WERI-Rb-1 (cell line): ENCODE results near the gene BPIFB2.

ENCODE experiments used
- DNase-seq: peaks from one replicate; pipeline ENCODE4 v3.0.0-alpha.2; 2020
- H3K27ac ChIP-seq: fragments of 250-450 bp; sonication (Bioruptor Pico); 2 replicates; pipeline ENCODE4 v1.5.1; 2020; ENCODE audit warnings: mild to moderate bottlenecking, moderate library complexity
- H3K27me3 ChIP-seq: fragments of 250-450 bp; sonication (Bioruptor Pico); 2 replicates; pipeline ENCODE4 v1.5.1; 2021; ENCODE audit warnings: mild to moderate bottlenecking, low read depth, moderate library complexity; ENCODE audit not compliant: insufficient read depth, severe bottlenecking
- H3K36me3 ChIP-seq: fragments of 250-450 bp; sonication (Bioruptor Pico); 2 replicates; pipeline ENCODE4 v1.5.1; 2020; ENCODE audit warnings: mild to moderate bottlenecking, moderate library complexity
- H3K4me3 ChIP-seq: 2 replicates; pipeline ENCODE4 v1.5.1; 2011; ENCODE audit warnings: low read depth, mild to moderate bottlenecking, control low read depth, low read length
- H3K9me3 ChIP-seq: fragments of 250-450 bp; sonication (Bioruptor Pico); 2 replicates; pipeline ENCODE4 v1.5.1; 2021; ENCODE audit warnings: mild to moderate bottlenecking, moderate library complexity; ENCODE audit not compliant: severe bottlenecking
- TF ChIP-seq, protein P1 (sequence below): IDR thresholded peaks from 2 replicates; pipeline ENCODE4 v1.5.1; 2011; ENCODE audit warnings: low read depth, mild to moderate bottlenecking, control low read depth, inconsistent platforms, low read length

BPIFB2 gene

DNA sequence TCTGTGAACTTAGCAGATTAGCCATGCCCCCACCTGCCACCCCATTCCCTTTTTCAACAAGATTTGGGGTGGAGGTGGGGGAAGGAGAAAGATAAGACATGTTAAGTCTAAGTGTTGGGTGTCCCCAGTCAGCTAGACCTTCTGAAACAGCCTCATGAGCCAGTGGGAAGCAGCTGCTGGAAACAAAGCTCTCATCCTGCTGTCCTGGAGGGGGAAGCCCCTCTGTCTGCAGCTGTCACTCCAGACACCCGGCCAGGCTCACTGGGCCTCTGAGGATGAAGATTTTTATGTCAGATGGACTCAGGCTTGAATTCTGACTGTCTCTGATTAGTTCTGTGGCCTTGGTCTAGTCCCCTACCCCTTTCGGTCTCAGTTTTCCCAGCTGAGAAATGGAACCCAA, 47.3 kb downstream of the BPIFB2 start:
- Histone ChIP-seq H3K4me3 (no peak overlapping the region), H3K27ac (no peak overlapping the region), H3K9me3 (no peaks in the 10 kb centered on the region), H3K27me3 (no peaks in the 10 kb centered on the region), H3K36me3 (no peaks in the 10 kb centered on the region)
- no peak for DNase-seq
- TF ChIP-seq, protein P1, sequence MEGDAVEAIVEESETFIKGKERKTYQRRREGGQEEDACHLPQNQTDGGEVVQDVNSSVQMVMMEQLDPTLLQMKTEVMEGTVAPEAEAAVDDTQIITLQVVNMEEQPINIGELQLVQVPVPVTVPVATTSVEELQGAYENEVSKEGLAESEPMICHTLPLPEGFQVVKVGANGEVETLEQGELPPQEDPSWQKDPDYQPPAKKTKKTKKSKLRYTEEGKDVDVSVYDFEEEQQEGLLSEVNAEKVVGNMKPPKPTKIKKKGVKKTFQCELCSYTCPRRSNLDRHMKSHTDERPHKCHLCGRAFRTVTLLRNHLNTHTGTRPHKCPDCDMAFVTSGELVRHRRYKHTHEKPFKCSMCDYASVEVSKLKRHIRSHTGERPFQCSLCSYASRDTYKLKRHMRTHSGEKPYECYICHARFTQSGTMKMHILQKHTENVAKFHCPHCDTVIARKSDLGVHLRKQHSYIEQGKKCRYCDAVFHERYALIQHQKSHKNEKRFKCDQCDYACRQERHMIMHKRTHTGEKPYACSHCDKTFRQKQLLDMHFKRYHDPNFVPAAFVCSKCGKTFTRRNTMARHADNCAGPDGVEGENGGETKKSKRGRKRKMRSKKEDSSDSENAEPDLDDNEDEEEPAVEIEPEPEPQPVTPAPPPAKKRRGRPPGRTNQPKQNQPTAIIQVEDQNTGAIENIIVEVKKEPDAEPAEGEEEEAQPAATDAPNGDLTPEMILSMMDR: no peak

DNA sequence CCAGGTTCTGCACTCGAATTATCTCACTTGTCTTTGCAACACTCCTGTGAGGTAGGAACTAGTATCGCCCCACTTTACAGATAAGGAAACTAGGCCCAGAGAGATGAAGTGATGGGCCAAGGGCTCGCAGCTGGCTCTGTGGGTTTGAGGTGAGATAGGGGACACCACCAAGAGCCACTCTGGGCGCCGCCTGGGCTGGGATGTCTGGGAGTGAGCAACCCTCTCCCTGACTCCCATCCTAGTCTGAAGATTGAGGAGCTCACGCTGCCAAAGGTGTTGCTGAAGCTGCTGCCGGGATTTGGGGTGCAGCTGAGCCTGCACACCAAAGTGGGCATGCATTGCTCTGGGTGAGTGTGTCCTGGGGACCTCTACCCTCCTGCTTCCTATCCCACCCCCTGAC, 51.6 kb downstream of the BPIFB2 start:
- H3K4me3 ChIP-seq: no peak overlapping the region
- H3K36me3 ChIP-seq: no peaks in the 10 kb centered on the region
- DNase-seq: no peak
- H3K27ac ChIP-seq: no peak overlapping the region
- TF ChIP-seq, protein P1: no peak
- no peaks in the 10 kb centered on the region for H3K9me3 ChIP-seq
- no peaks in the 10 kb centered on the region for H3K27me3 ChIP-seq

DNA sequence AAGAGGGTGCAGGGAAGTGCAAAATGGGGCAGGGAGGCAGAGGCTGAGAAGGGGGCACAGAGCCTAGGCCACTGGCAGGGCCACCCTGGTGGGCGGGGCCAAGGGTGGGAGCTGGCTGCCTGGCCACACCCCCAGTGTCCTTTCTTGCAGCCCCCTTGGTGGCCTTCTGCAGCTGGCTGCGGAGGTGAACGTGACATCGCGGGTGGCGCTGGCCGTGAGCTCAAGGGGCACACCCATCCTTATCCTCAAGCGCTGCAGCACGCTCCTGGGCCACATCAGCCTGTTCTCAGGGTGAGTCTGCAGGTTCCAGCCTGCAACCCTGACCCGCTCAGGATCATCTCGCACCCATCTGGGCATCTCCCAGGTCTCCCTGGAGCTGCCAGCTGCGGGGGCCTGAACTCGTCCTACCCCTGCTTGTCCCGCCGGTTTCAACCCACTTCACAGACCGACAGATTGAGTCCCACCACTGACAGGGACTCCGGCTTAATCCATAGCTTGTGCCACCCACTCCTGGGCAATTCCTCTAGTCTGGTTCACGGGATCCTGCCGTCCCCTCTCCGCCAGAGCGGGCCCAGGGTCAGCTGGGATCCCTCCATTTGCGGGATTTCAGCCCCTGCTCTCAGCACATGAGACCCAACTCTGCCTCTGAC, 52.4 kb downstream of the BPIFB2 start:
- no peak for DNase-seq

DNA sequence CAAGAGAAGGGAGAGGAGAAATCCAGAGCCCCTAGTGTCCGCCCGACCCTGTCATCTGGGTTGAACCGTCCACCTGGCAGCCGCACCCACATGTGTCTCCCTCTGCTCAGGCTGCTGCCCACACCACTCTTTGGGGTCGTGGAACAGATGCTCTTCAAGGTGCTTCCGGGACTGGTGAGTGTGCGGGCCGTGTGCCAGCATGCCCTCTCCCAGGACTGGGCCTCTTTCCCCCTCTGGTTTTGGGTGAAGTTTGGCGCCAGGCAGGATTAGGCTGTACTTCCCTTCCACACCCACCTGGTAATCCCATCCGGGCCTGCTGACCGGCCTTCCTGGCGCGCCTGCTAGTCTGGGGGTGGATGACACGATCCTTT, 54.1 kb downstream of the BPIFB2 start:
- Histone ChIP-seq H3K36me3 (no peaks in the 10 kb centered on the region), H3K27ac (peak overlapping the region; percentile 42; the same call in 1 of the 2 replicates), H3K27me3 (no peaks in the 10 kb centered on the region), H3K4me3 (no peak overlapping the region), H3K9me3 (no peaks in the 10 kb centered on the region)
- DNase-seq: peak; percentile 36
- TF ChIP-seq, protein P1: no peak

More for the DNA sequence above, 52.4 kb downstream of the BPIFB2 start:
- H3K4me3 ChIP-seq: no peak overlapping the region
- no peaks in the 10 kb centered on the region for H3K9me3 ChIP-seq
- no peaks in the 10 kb centered on the region for H3K27me3 ChIP-seq
- no peak overlapping the region for H3K27ac ChIP-seq
- TF ChIP-seq, protein P1: no peak
- H3K36me3 ChIP-seq: no peaks in the 10 kb centered on the region

DNA sequence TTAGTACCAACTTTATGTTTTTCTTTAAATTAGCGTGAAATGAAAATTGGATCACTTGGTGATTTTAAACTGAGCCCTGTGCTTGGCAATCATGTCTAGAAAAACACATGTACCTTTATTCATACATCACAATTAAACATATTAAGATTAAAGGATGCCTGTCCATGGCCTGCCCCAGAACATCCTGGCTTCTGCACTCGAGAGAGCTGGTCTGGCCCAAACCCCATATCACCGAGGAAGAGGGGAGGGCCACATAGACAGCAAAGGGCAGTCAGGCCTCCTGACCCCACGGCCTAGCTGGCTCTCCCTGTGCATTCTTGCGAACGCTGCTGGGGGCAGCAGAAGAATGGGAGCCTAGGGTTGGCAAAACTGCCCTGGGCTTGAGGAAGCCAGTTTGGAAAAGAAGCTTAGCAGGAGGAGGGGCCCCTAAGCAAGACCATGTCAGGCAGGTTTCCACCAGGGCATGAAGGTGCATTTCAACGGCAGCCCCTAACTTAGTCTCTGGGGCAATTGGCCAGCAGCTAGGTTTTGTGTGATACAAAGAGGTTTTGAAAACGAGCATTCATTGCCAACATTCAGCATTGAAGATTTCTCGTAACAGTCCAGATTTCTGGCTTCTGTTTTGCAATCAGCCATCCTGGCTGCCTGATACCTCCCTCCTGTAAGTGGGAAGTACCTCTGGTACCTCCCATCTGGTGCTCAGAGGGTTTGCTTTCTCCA, 54.8 kb downstream of the BPIFB2 start:
- no peak for DNase-seq
- H3K27me3 ChIP-seq: no peaks in the 10 kb centered on the region
- H3K9me3 ChIP-seq: no peaks in the 10 kb centered on the region
- H3K36me3 ChIP-seq: no peaks in the 10 kb centered on the region
- TF ChIP-seq, protein P1: no peak
- H3K27ac ChIP-seq: peak overlapping the region; percentile 50; the same call in 1 of the 2 replicates
- H3K4me3 ChIP-seq: no peak overlapping the region
